KBM-7 (cell line): ENCODE data around the gene CFD.
"Not testable (repeated sequence)": the region's sequence is repeated elsewhere in the genome, so short reads cannot be mapped to it uniquely, and the experiment has no call there.

ENCODE experiments used
- DNase-seq: peaks from one replicate; pipeline ENCODE4 v3.0.0-alpha.2; 2015
- in situ Hi-C: fragments of 300-500 bp; cut with MboI; formaldehyde crosslinking; loops from 2 replicates; pipeline ENCODE4 v1.14.3; 2020; ENCODE audit warnings: low sequenced_read_pairs, low pct_unique_long_range_greater_than_20kb, mixed read lengths

CFD gene

GRCh38 chr19:868458-869244, 9.2 kb downstream of the CFD start:
- DNase-seq: no peak
- in situ Hi-C loops: no loop called here

- in situ Hi-C loops: no loop called here
- DNase-seq: no peak
Measured at GRCh38 chr19:869245-870177, 10.0 kb downstream of the CFD start.

- in situ Hi-C loops: no loop called here
- no peak for DNase-seq
Measured at GRCh38 chr19:870314-870713, 10.8 kb downstream of the CFD start.

- in situ Hi-C loops: no loop called here
- no peak for DNase-seq
Measured at GRCh38 chr19:870963-871401, 11.5 kb downstream of the CFD start.

- in situ Hi-C loops: no loop called here
- DNase-seq: no peak
Measured at GRCh38 chr19:871446-872265, 12.2 kb downstream of the CFD start.

GRCh38 chr19:872266-872951, 12.9 kb downstream of the CFD start:
- in situ Hi-C loops: no loop called here
- peak; percentile 70 for DNase-seq

GRCh38 chr19:873084-873483, 13.6 kb downstream of the CFD start:
- in situ Hi-C loops: no loop called here
- DNase-seq: no peak

GRCh38 chr19:873561-874041, 14.1 kb downstream of the CFD start:
- no peak for DNase-seq
- in situ Hi-C loops: no loop called here

- in situ Hi-C loops: no loop called here
- DNase-seq: no peak
Measured at GRCh38 chr19:875265-875879, 15.9 kb downstream of the CFD start.

- in situ Hi-C loops: no loop called here
- DNase-seq: no peak
Measured at GRCh38 chr19:876089-876488, 16.6 kb downstream of the CFD start.

GRCh38 chr19:876780-877314, 17.4 kb downstream of the CFD start:
- no peak for DNase-seq
- in situ Hi-C loops: no loop called here

- in situ Hi-C loops, DNase-seq: not testable (repeated sequence)
Measured at GRCh38 chr19:877992-878660, 18.7 kb downstream of the CFD start.

- DNase-seq, in situ Hi-C loops: not testable (repeated sequence)
Measured at GRCh38 chr19:878751-879561, 19.5 kb downstream of the CFD start.

GRCh38 chr19:879711-880438, 20.4 kb downstream of the CFD start:
- in situ Hi-C loops: no loop called here
- DNase-seq: no peak

GRCh38 chr19:881385-882071, 22.1 kb downstream of the CFD start:
- in situ Hi-C loops: no loop called here
- no peak for DNase-seq
